GM12878 (cell line): ENCODE measurements around the gene USP47. TPM values are rescaled to one million over a fixed set of nuclear protein-coding genes. Genes with fewer than 3 reads are reported as not detected.

ENCODE experiments used
- ATAC-seq: fragments of 200-7000 bp; cut with Tn5 transposase; 3 replicates; pipeline ENCODE4 v1.9.1; 2020; ENCODE audit warnings: mild to moderate bottlenecking, moderate library complexity
- BruUV-seq: library from RNA; stranded (reverse); fragments of 400-500 nt; replicated peaks from 2 replicates; lab custom pipeline; 2021; lab: Mats Ljungman, UMichigan
- CTCF ChIA-PET: fragments of 300-600 bp; sonication (Branson Sonifier 250); formaldehyde crosslinking; extraction: SDS; loops from one replicate; lab custom pipeline; 2021; ENCODE audit warnings: inconsistent platforms; lab: Yijun Ruan, JAX
- POLR2A ChIA-PET: fragments of 350-600 bp; formaldehyde crosslinking; extraction: SDS; loops from one replicate; lab custom pipeline; 2021; ENCODE audit warnings: inconsistent platforms; lab: Charles Lee
- RAD21 ChIA-PET: fragments of 300-600 bp; sonication (Branson Sonifier 250); formaldehyde crosslinking; loops from one replicate; lab custom pipeline; 2023; ENCODE audit warnings: antibody characterized with exemption; ENCODE audit not compliant: unreplicated experiment; lab: Charles Lee
- SMC1A ChIA-PET: fragments of 300-600 bp; sonication (Branson Sonifier 250); formaldehyde crosslinking; loops from one replicate; lab custom pipeline; 2023; ENCODE audit not compliant: unreplicated experiment, uncharacterized antibody; lab: Charles Lee
- DNase-seq: peaks from one replicate; pipeline ENCODE4 v3.0.0-alpha.2; 2011; ENCODE audit warnings: low read depth, low spot score
- FAIRE-seq: peaks from 3 replicates; lab custom pipeline; 2011; peaks lifted over from hg19 to GRCh38; lab: Jason Lieb, UNC
- H2AFZ ChIP-seq: 2 replicates; pipeline ENCODE4 v1.6.0; 2011; ENCODE audit warnings: low read depth, low read length, control low read depth; ENCODE audit not compliant: control insufficient read depth
- H3K27ac ChIP-seq: 2 replicates; pipeline ENCODE4 v1.5.1; 2011; ENCODE audit warnings: control low read depth; ENCODE audit not compliant: control insufficient read depth, insufficient read depth
- H3K27me3 ChIP-seq, 2 experiments: replicated peaks in 1 of 2; 2 replicates each; pipeline versions ENCODE4 v1.6.0 to v1.6.1; 2011; ENCODE audit warnings: low read length in 1 of 2; ENCODE audit not compliant: control insufficient read depth in 2 of 2, insufficient read depth in 2 of 2
- H3K36me3 ChIP-seq, 2 experiments: 2 replicates each; pipeline ENCODE4 v1.5.1; 2011; ENCODE audit warnings: low read length in 1 of 2; ENCODE audit not compliant: control insufficient read depth in 2 of 2, insufficient read depth in 2 of 2
- H3K4me1 ChIP-seq: 2 replicates; pipeline ENCODE4 v1.6.1; 2011; ENCODE audit warnings: mild to moderate bottlenecking, low read length, moderate library complexity, mixed read lengths; ENCODE audit not compliant: control insufficient read depth, insufficient read depth
- H3K4me2 ChIP-seq: 2 replicates; pipeline ENCODE4 v1.6.0; 2011; ENCODE audit warnings: control low read depth; ENCODE audit not compliant: control insufficient read depth, insufficient read depth
- H3K4me3 ChIP-seq: fragments of 200-600 bp; sonication (generic); 2 replicates; pipeline ENCODE4 v1.5.1; 2016
- H3K79me2 ChIP-seq: 2 replicates; pipeline ENCODE4 v1.6.0; 2011; ENCODE audit warnings: low read length; ENCODE audit not compliant: control insufficient read depth, insufficient read depth
- H3K9ac ChIP-seq: 2 replicates; pipeline ENCODE4 v1.8.0; 2011; ENCODE audit warnings: low read length, control low read depth, mixed read lengths; ENCODE audit not compliant: control insufficient read depth, insufficient read depth
- H3K9me3 ChIP-seq: replicated peaks from 3 replicates; pipeline ENCODE4 v1.5.1; 2011; ENCODE audit warnings: mild to moderate bottlenecking, low read length; ENCODE audit not compliant: control insufficient read depth, insufficient read depth
- H4K20me1 ChIP-seq: 2 replicates; pipeline ENCODE4 v1.6.0; 2011; ENCODE audit not compliant: control insufficient read depth, insufficient read depth
- BCLAF1 ChIP-seq: fragments of 450-650 bp; IDR thresholded peaks from 2 replicates; pipeline ENCODE4 v1.6.1; 2017; ENCODE audit warnings: antibody characterized with exemption, mild to moderate bottlenecking, moderate library complexity
- BHLHE40 ChIP-seq, 2 experiments: fragments of 450-650 bp in 1 of 2; IDR thresholded peaks; 2 replicates each; pipeline ENCODE4 v1.6.1; 2011 to 2017; ENCODE audit warnings: low read depth in 2 of 2, borderline replicate concordance in 1 of 2, improper control_type of control experiment in 1 of 2, low read length in 1 of 2, mild to moderate bottlenecking in 1 of 2
- CEBPB ChIP-seq, 2 experiments: fragments of 150-350 bp in 1 of 2; IDR thresholded peaks; 2 replicates each; pipeline ENCODE4 v1.6.1; 2012 to 2014; ENCODE audit warnings: low read depth in 2 of 2, low read length in 2 of 2, borderline replicate concordance in 1 of 2, inconsistent platforms in 1 of 2
- JUNB ChIP-seq: IDR thresholded peaks from 2 replicates; pipeline ENCODE4 v1.6.1; 2016; ENCODE audit warnings: antibody characterized with exemption, mild to moderate bottlenecking
- NFYA ChIP-seq: IDR thresholded peaks from 2 replicates; pipeline ENCODE4 v1.6.1; 2011; ENCODE audit warnings: low read depth, mild to moderate bottlenecking, low read length, improper control_type of control experiment, borderline replicate concordance
- SP1 ChIP-seq: IDR thresholded peaks from one replicate; pipeline ENCODE4 v1.6.1; 2011; ENCODE audit warnings: low read depth, low read length
- WGBS: methylation state at CpG from one replicate; pipeline ENCODE4 v1.1.6; 2016; ENCODE audit warnings: low lambda C conversion rate; ENCODE audit not compliant: insufficient replicate concordance, insufficient coverage; ENCODE audit errors: missing lambda C conversion rate; 5-methylcytosine and 5-hydroxymethylcytosine counted together
- in situ Hi-C: fragments of 300-500 bp; cut with MboI; formaldehyde crosslinking; loops from 9 replicates; pipeline ENCODE4 v1.14.3; 2018; ENCODE audit warnings: mixed read lengths
- intact Hi-C: fragments of 100-400 bp; cut with micrococcal nuclease; formaldehyde crosslinking; loops from one replicate; pipeline ENCODE4 v1.14.2; 2022; ENCODE audit not compliant: unreplicated experiment
- polyA plus RNA-seq, 11 experiments: library from polyadenylated mRNA; depleted of rRNA in 4 of 11; unstranded in 6 of 11; stranded (reverse) in 5 of 11; fragments of >200 nt; fragmentation: Nextera tagmentation in 4 of 11; fragmentation: Illumina TruSeq in 1 of 11; extraction: Ambion mirVana in 4 of 11; extraction: Trizol in 1 of 11; gene quantifications; 1 replicate in 1 of 11; 2 replicates in 10 of 11; pipeline versions ENCODE4 v1.2.1 to v1.2.3, GENCODE V29; 2011 to 2016; ENCODE audit warnings: inconsistent platforms in 2 of 11, missing spikeins in 2 of 11, low read depth in 1 of 11
- total RNA-seq, 4 experiments: library from RNA; depleted of rRNA in 3 of 4; stranded (reverse); fragments of >200 nt in 3 of 4; fragmentation: Illumina TruSeq in 1 of 4; extraction: Trizol in 1 of 4; gene quantifications; 2 replicates each; pipeline versions ENCODE4 v1.2.1 to v1.2.3, GENCODE V29; 2013 to 2021

The USP47 gene
- total and polyA plus RNA-seq, 10 of the 15 experiments (the other 5 are each of a cell fraction or from before 2014, with no cell fraction given) = 13.9 to 54.0 (median 31.6) TPM

GRCh38 chr11:11995601-11996000, 153.8 kb downstream of the USP47 start:
- Histone ChIP-seq H3K36me3 (no peaks in the 10 kb centered on the region), H3K9ac (no peak overlapping the region), H3K27ac (no peak overlapping the region), H3K4me3 (no peak overlapping the region), H3K9me3 (no peaks in the 10 kb centered on the region), H2AFZ (no peak overlapping the region), H3K27me3 (peaks cover 0 to 1% of the 10 kb centered on the region in 2 experiments; a peak in 1 of 4 replicates), H3K4me1 (no peaks in the 10 kb centered on the region; the same call in 1 of the 2 replicates), H4K20me1 (no peaks in the 10 kb centered on the region), H3K4me2 (no peak overlapping the region), H3K79me2 (no peaks in the 10 kb centered on the region)
- ChIA-PET CTCF (no interaction called here), SMC1A (interaction anchor here (1.6 kb wide), 1 partner anchor 10 kb away, joined by 4 read pairs; no protein-coding TSS in a partner anchor), POLR2A (no interaction called here), RAD21 (no interaction called here)
- intact Hi-C loops = no loop called here
- FAIRE-seq (no peak), DNase-seq (no peak), ATAC-seq (no peak)
- in situ Hi-C loops = no loop called here
- 58% methylated on average over 6 of the region's 6 CpGs for WGBS
- TF ChIP-seq BCLAF1 = no peak
- no peak for TF ChIP-seq SP1
- TF ChIP-seq NFYA = no peak
- TF ChIP-seq CEBPB (IDR thresholded peaks at IDR 0.05; ENCODE audit: borderline replicate concordance in 1 of 2, low read depth in 2 of 2, low read length in 2 of 2) = no peak
- peak in 1 of 2 experiments; percentile 26; a peak in 1 of 4 replicates for TF ChIP-seq BHLHE40 (IDR thresholded peaks at IDR 0.05; ENCODE audit: borderline replicate concordance in 1 of 2, low read depth in 2 of 2, low read length in 1 of 2)
- TF ChIP-seq JUNB = no peak
- BruUV-seq = no TSS peak
